Smooth muscle cell (in vitro differentiated cells): ENCODE measurements around the gene NUP58. TPM values are rescaled to one million over a fixed set of nuclear protein-coding genes. Genes with fewer than 3 reads are reported as not detected.

ENCODE experiments used
- DNase-seq: peaks from one replicate; lab custom pipeline; 2025; ENCODE audit not compliant: unreplicated experiment; lab: John Stamatoyannopoulos, UW
- H2AFZ ChIP-seq: fragments of 200-600 bp; sonication (generic); 2 replicates; pipeline ENCODE4 v1.6.0; 2016; ENCODE audit warnings: antibody characterized with exemption, low read depth, mild to moderate bottlenecking
- H3F3A ChIP-seq: fragments of 200-600 bp; sonication (generic); 2 replicates; pipeline ENCODE4 v1.6.0; 2017; ENCODE audit warnings: antibody characterized with exemption, low read depth
- H3K27ac ChIP-seq: fragments of 200-600 bp; sonication (generic); 2 replicates; pipeline ENCODE4 v1.5.1; 2016; ENCODE audit warnings: low read depth, mild to moderate bottlenecking
- H3K27me3 ChIP-seq: fragments of 200-600 bp; sonication (generic); 2 replicates; pipeline ENCODE4 v1.6.1; 2016; ENCODE audit warnings: low read depth, mild to moderate bottlenecking
- H3K36me3 ChIP-seq: fragments of 200-600 bp; sonication (generic); 2 replicates; pipeline ENCODE4 v1.5.1; 2016; ENCODE audit warnings: low read depth
- H3K4me1 ChIP-seq: fragments of 200-600 bp; sonication (generic); 2 replicates; pipeline ENCODE4 v1.5.1; 2016; ENCODE audit warnings: low read depth
- H3K4me2 ChIP-seq: fragments of 200-600 bp; sonication (generic); 2 replicates; pipeline ENCODE4 v1.6.0; 2016; ENCODE audit warnings: mild to moderate bottlenecking
- H3K4me3 ChIP-seq: fragments of 200-600 bp; sonication (generic); 2 replicates; pipeline ENCODE4 v1.5.1; 2016; ENCODE audit warnings: mild to moderate bottlenecking
- H3K79me2 ChIP-seq: fragments of 200-600 bp; sonication (generic); 2 replicates; pipeline ENCODE4 v1.6.0; 2016; ENCODE audit warnings: low read depth, mild to moderate bottlenecking
- H3K9ac ChIP-seq: fragments of 200-600 bp; sonication (generic); 2 replicates; pipeline ENCODE4 v1.6.0; 2016; ENCODE audit warnings: low read depth
- H3K9me3 ChIP-seq: fragments of 200-600 bp; sonication (generic); replicated peaks from 2 replicates; pipeline ENCODE4 v1.5.1; 2016; ENCODE audit warnings: low read depth
- H4K20me1 ChIP-seq: fragments of 200-600 bp; sonication (generic); 2 replicates; pipeline ENCODE4 v1.6.0; 2016; ENCODE audit warnings: low read depth
- WGBS: methylation state at CpG from one replicate; pipeline ENCODE4 v1.1.7; 2016; ENCODE audit warnings: low lambda C conversion rate; 5-methylcytosine and 5-hydroxymethylcytosine counted together
- polyA plus RNA-seq: library from polyadenylated mRNA; unstranded; fragments of >200 nt; fragmentation: Nextera tagmentation; extraction: Ambion mirVana; gene quantifications from 2 replicates; pipeline ENCODE4 v1.2.1, GENCODE V29; 2016
- total RNA-seq: library from RNA; depleted of rRNA; stranded (reverse); fragments of >200 nt; gene quantifications from 2 replicates; pipeline ENCODE4 v1.2.3, GENCODE V29; 2014
- TF ChIP-seq, protein P1 (sequence below): fragments of 200-600 bp; sonication (generic); IDR thresholded peaks from 2 replicates; pipeline ENCODE4 v1.5.1; 2017; ENCODE audit warnings: borderline replicate concordance, mild to moderate bottlenecking, antibody characterized with exemption; ENCODE audit not compliant: insufficient read depth, poor library complexity, severe bottlenecking

NUP58 gene
- total and polyA plus RNA-seq, 2 experiments from 2014 or later, result 20.3 to 83.0 TPM

DNA sequence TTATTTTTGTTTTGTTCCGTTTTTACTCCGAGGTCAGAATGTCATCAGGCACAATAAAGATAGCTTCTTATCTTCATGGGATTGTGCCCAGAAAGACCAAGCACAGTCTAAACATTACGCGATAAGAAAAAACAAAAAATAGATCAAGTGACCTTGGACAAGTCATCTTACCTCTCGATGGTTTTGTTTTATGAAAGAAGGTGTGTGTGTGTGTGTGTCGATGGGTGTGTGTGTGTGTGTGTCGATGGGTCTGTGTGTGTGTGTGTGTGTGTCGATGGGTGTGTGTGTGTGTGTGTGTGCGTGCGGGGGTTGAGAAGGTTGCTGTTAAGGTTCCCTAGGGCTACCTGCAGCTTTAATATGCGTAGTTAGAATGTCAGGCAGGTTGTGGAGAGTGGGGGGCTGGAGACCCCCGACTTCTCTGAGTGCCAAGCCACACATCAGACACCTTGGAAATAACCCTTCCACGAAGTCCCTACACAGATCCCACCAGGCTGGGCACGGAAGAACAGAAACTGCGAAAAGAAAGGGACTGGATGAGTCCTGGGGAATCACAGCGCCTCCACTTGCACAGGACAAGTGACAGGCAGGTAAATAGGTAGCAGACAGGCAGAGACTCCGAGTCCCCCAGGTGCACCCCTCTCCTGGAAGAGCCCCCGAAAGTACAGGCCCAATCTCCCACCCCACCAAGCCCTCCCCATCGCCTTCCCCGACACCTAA is 69.9 kb downstream of the NUP58 start:
- DNase-seq, result no peak

DNA sequence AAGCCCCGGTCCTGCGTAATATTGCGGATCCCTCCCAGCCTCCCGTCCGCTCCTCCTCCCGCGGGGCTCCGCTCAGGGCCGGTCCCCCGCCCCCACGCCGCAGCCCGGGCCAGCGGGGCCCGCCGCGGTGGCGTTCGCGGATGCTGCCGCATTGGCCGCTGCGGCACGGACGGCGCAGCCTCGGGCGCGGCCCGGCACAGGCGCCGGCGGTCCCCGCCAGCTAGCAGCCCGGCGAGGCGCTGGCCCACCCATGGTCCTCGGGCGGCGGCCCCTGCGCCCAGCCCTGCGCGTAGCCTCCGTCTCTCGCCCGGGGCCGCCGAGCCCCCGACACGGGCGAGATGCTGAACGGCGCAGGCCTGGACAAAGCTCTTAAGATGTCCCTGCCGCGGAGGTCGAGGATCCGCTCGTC is 70.5 kb downstream of the NUP58 start, which contains the start of gene ATP8A2:
Gene ATP8A2 (plus strand): TSS at position 100 of the 409 bp plus-strand sequence. CDS start 239 bp downstream, at position 339.
- Histone ChIP-seq H3K9me3 (no peaks in the 10 kb centered on the region), H3K4me2 (peak within 1 kb of the TSS; percentile 89), H3K36me3 (no peaks in the 10 kb centered on the region), H4K20me1 (no peaks in the 10 kb centered on the region), H2AFZ (no peak within 1 kb of the TSS), H3F3A (no peaks in the 10 kb centered on the region), H3K79me2 (no peaks in the 10 kb centered on the region), H3K4me3 (peak within 1 kb of the TSS; percentile 62), H3K27ac (no peak within 1 kb of the TSS), H3K4me1 (no peaks in the 10 kb centered on the region), H3K9ac (no peak within 1 kb of the TSS), H3K27me3 (peaks cover 79% of the 10 kb centered on the region)
- DNase-seq, result no peak
- TF ChIP-seq, protein P1, sequence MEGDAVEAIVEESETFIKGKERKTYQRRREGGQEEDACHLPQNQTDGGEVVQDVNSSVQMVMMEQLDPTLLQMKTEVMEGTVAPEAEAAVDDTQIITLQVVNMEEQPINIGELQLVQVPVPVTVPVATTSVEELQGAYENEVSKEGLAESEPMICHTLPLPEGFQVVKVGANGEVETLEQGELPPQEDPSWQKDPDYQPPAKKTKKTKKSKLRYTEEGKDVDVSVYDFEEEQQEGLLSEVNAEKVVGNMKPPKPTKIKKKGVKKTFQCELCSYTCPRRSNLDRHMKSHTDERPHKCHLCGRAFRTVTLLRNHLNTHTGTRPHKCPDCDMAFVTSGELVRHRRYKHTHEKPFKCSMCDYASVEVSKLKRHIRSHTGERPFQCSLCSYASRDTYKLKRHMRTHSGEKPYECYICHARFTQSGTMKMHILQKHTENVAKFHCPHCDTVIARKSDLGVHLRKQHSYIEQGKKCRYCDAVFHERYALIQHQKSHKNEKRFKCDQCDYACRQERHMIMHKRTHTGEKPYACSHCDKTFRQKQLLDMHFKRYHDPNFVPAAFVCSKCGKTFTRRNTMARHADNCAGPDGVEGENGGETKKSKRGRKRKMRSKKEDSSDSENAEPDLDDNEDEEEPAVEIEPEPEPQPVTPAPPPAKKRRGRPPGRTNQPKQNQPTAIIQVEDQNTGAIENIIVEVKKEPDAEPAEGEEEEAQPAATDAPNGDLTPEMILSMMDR, result no peak
- 3% methylated on average over 20 of the region's 58 CpGs for WGBS

More for the DNA sequence above, 69.9 kb downstream of the NUP58 start:
- 57% methylated on average over 16 of the region's 20 CpGs for WGBS
- Histone ChIP-seq H3K4me1 (no peaks in the 10 kb centered on the region), H3K27me3 (peaks cover 79% of the 10 kb centered on the region), H2AFZ (no peak overlapping the region), H3K9ac (no peak overlapping the region), H3F3A (no peaks in the 10 kb centered on the region), H3K27ac (no peak overlapping the region), H3K36me3 (no peaks in the 10 kb centered on the region), H3K4me3 (peak overlapping the region; percentile 62), H3K9me3 (no peaks in the 10 kb centered on the region), H4K20me1 (no peaks in the 10 kb centered on the region), H3K4me2 (peak overlapping the region; percentile 89), H3K79me2 (no peaks in the 10 kb centered on the region)
- TF ChIP-seq, protein P1, result no peak

DNA sequence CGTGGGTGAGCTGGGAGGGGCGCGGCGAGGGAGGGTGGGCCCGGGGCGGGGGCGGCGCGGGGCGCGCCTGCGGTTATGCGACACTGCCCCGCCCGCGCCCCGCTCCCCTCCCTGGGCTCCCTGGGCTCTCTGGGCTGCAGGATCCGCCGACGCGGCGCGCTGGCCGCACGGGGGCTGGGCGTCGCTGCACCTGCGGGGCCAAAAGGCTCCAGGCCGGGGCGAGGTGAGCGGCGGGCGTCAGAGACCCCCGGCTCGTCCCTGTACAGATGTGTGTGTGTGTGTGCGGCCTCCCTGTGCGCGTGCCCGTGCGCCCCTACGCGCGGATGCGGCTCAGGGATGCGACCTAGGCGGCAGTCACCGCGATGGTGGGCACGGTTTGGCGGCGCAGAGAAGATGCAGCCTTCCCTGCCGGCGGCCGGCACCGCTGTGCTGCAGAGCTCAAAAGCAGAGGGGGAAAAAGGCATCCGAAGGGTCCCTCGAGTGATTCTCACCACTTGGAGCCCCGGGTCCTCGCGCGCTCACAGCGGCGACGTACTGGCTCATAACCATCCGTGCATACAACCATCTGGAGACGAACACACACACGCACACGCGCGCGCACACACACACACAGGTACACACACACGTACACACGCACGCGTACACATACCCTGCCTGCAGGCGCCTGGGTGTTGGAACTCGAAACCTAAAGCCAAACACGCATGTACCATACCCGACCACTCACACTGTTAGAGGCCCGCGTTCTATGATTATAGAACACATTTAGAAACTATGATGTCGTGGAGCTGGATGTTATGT is 71.1 kb downstream of the NUP58 start:
- H2AFZ ChIP-seq, result no peak overlapping the region
- H3K79me2 ChIP-seq, result no peaks in the 10 kb centered on the region
- H3K27ac ChIP-seq, result no peak overlapping the region
- peaks cover 79% of the 10 kb centered on the region for H3K27me3 ChIP-seq
- no peak for DNase-seq
- no peaks in the 10 kb centered on the region for H3K9me3 ChIP-seq
- H3K4me1 ChIP-seq, result no peaks in the 10 kb centered on the region
- H3K36me3 ChIP-seq, result no peaks in the 10 kb centered on the region
- TF ChIP-seq, protein P1, result no peak
- no peaks in the 10 kb centered on the region for H4K20me1 ChIP-seq
- H3K4me3 ChIP-seq, result peak overlapping the region; percentile 62
- 29% methylated on average over 57 of the region's 82 CpGs for WGBS
- H3K4me2 ChIP-seq, result peak overlapping the region; percentile 89
- no peaks in the 10 kb centered on the region for H3F3A ChIP-seq
- no peak overlapping the region for H3K9ac ChIP-seq
